ENCODE results near the gene CYP17A1. TPM values are rescaled to one million over a fixed set of nuclear protein-coding genes. Genes with fewer than 3 reads are reported as not detected.

The CYP17A1 gene
- total and polyA plus RNA-seq, 2 experiments from 2014 or later, result not detected

GRCh38 chr10:102859911-102860310, 22.7 kb upstream of the CYP17A1 start (continued):
- TF ChIP-seq, protein P1, sequence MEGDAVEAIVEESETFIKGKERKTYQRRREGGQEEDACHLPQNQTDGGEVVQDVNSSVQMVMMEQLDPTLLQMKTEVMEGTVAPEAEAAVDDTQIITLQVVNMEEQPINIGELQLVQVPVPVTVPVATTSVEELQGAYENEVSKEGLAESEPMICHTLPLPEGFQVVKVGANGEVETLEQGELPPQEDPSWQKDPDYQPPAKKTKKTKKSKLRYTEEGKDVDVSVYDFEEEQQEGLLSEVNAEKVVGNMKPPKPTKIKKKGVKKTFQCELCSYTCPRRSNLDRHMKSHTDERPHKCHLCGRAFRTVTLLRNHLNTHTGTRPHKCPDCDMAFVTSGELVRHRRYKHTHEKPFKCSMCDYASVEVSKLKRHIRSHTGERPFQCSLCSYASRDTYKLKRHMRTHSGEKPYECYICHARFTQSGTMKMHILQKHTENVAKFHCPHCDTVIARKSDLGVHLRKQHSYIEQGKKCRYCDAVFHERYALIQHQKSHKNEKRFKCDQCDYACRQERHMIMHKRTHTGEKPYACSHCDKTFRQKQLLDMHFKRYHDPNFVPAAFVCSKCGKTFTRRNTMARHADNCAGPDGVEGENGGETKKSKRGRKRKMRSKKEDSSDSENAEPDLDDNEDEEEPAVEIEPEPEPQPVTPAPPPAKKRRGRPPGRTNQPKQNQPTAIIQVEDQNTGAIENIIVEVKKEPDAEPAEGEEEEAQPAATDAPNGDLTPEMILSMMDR (conservative IDR thresholded peaks at IDR 0.05; ENCODE audit: low read depth in 2 of 2), result no peak
- TF ChIP-seq, protein P2, sequence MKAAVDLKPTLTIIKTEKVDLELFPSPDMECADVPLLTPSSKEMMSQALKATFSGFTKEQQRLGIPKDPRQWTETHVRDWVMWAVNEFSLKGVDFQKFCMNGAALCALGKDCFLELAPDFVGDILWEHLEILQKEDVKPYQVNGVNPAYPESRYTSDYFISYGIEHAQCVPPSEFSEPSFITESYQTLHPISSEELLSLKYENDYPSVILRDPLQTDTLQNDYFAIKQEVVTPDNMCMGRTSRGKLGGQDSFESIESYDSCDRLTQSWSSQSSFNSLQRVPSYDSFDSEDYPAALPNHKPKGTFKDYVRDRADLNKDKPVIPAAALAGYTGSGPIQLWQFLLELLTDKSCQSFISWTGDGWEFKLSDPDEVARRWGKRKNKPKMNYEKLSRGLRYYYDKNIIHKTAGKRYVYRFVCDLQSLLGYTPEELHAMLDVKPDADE (IDR thresholded peaks at IDR 0.05), result no peak
- no peak for TF ChIP-seq ZNF331 (CRISPR knock-in tag; IDR thresholded peaks at IDR 0.05; ENCODE audit: low read depth)
- TF ChIP-seq STAT1 (IDR thresholded peaks at IDR 0.05; ENCODE audit: unreplicated experiment), result no peak
- no peak for TF ChIP-seq NANOG (IDR thresholded peaks at IDR 0.05; ENCODE audit: borderline replicate concordance)
- TF ChIP-seq, protein P3, sequence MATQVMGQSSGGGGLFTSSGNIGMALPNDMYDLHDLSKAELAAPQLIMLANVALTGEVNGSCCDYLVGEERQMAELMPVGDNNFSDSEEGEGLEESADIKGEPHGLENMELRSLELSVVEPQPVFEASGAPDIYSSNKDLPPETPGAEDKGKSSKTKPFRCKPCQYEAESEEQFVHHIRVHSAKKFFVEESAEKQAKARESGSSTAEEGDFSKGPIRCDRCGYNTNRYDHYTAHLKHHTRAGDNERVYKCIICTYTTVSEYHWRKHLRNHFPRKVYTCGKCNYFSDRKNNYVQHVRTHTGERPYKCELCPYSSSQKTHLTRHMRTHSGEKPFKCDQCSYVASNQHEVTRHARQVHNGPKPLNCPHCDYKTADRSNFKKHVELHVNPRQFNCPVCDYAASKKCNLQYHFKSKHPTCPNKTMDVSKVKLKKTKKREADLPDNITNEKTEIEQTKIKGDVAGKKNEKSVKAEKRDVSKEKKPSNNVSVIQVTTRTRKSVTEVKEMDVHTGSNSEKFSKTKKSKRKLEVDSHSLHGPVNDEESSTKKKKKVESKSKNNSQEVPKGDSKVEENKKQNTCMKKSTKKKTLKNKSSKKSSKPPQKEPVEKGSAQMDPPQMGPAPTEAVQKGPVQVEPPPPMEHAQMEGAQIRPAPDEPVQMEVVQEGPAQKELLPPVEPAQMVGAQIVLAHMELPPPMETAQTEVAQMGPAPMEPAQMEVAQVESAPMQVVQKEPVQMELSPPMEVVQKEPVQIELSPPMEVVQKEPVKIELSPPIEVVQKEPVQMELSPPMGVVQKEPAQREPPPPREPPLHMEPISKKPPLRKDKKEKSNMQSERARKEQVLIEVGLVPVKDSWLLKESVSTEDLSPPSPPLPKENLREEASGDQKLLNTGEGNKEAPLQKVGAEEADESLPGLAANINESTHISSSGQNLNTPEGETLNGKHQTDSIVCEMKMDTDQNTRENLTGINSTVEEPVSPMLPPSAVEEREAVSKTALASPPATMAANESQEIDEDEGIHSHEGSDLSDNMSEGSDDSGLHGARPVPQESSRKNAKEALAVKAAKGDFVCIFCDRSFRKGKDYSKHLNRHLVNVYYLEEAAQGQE (IDR thresholded peaks at IDR 0.05; ENCODE audit: unreplicated experiment), result no peak
- no peak for TF ChIP-seq EZH2 (IDR thresholded peaks at IDR 0.05; ENCODE audit: low read depth, unreplicated experiment)

- H3K27ac Mint-ChIP-seq, result peak overlapping the region; percentile 44
- no peaks in the 10 kb centered on the region for H4K20me1 ChIP-seq (replicated peaks; ENCODE audit: insufficient read depth)
- peaks cover 7% of the 10 kb centered on the region for H3K27me3 Mint-ChIP-seq (ENCODE audit: insufficient read depth, low read depth, poor library complexity)
- peaks cover 9% of the 10 kb centered on the region; the same call in 1 of the 2 replicates for H3K4me1 ChIP-seq (ENCODE audit: insufficient read depth)
- peaks cover 13% of the 10 kb centered on the region for H3K4me1 Mint-ChIP-seq
- ATAC-seq, result no peak
- no peak overlapping the region for H2AFZ ChIP-seq
- H3K4me3 Mint-ChIP-seq, result no peak overlapping the region
- H3K36me3 ChIP-seq (ENCODE audit: insufficient read depth), result no peaks in the 10 kb centered on the region
- H3F3A ChIP-seq (replicated peaks; ENCODE audit: low read depth), result 0 out of 2 replicates have a peak, but pooled peaks cover 3% of the 10 kb centered on the region
- no peaks in the 10 kb centered on the region; the same call in 2 of the 3 replicates for H3K36me3 Mint-ChIP-seq (ENCODE audit: low read depth)
- no peak overlapping the region for H3K27ac ChIP-seq (ENCODE audit: low read depth)
- no peak overlapping the region for H3K4me2 ChIP-seq
- H3K9me2 ChIP-seq (ENCODE audit: insufficient read depth), result no peaks in the 10 kb centered on the region
- H3K9me3 Mint-ChIP-seq, result no peaks in the 10 kb centered on the region
- H3K4me3 ChIP-seq, result no peak overlapping the region
- no peaks in the 10 kb centered on the region for H3K79me2 ChIP-seq (replicated peaks; ENCODE audit: insufficient read depth)
- no peaks in the 10 kb centered on the region for H3K27me3 ChIP-seq (ENCODE audit: insufficient read depth)
- DNase-seq (ENCODE audit: low spot score), result peak; percentile 19
- TF ChIP-seq NANOG (IDR thresholded peaks at IDR 0.05; ENCODE audit: borderline replicate concordance) (no peak), CREB1 (CRISPR knock-in tag; IDR thresholded peaks at IDR 0.05; ENCODE audit: low read depth) (no peak), ZNF114 (CRISPR knock-in tag; IDR thresholded peaks at IDR 0.05) (no peak), POLR2AphosphoS5 (IDR thresholded peaks at IDR 0.05; ENCODE audit: low read depth) (no peak)
- TF ChIP-seq, protein P1 (conservative IDR thresholded peaks at IDR 0.05; ENCODE audit: low read depth in 2 of 2), result no peak
Measured at GRCh38 chr10:102856758-102857424, 19.7 kb upstream of the CYP17A1 start.
